Mesendoderm (in vitro differentiated cells): ENCODE results near the gene AADAT.

Experiments
- DNase-seq: peaks from one replicate; pipeline ENCODE4 v3.0.0; 2013
- H2AK5ac ChIP-seq: 2 replicates; pipeline ENCODE4 v1.6.1; 2013; ENCODE audit warnings: low read length, inconsistent platforms
- H2BK120ac ChIP-seq: 2 replicates; pipeline ENCODE4 v1.6.1; 2013; ENCODE audit warnings: low read depth, mild to moderate bottlenecking, low read length, moderate library complexity, mixed read lengths
- H2BK15ac ChIP-seq: replicated peaks from 2 replicates; pipeline ENCODE4 v1.6.1; 2013; ENCODE audit warnings: low read depth, mild to moderate bottlenecking, moderate library complexity
- H2BK5ac ChIP-seq: 2 replicates; pipeline ENCODE4 v1.6.1; 2013; ENCODE audit warnings: low read length, inconsistent platforms
- H3K18ac ChIP-seq: 2 replicates; pipeline ENCODE4 v1.6.1; 2013; ENCODE audit warnings: mild to moderate bottlenecking, low read length, mixed read lengths
- H3K23ac ChIP-seq: one replicate; pipeline ENCODE4 v1.6.1; 2013; ENCODE audit warnings: low read length
- H3K27ac ChIP-seq: 2 replicates; pipeline ENCODE4 v1.5.1; 2013; ENCODE audit warnings: low read depth, mild to moderate bottlenecking, inconsistent platforms, low read length, moderate library complexity
- H3K27me3 ChIP-seq: 2 replicates; pipeline ENCODE4 v1.6.1; 2013; ENCODE audit warnings: low read length, control low read depth, mild to moderate bottlenecking, inconsistent platforms; ENCODE audit not compliant: insufficient read depth, poor library complexity
- H3K36me3 ChIP-seq: 2 replicates; pipeline ENCODE4 v1.6.1; 2013; ENCODE audit warnings: low read length, inconsistent platforms; ENCODE audit not compliant: control insufficient read depth, insufficient read depth
- H3K4ac ChIP-seq: one replicate; pipeline ENCODE4 v1.6.1; 2013; ENCODE audit warnings: low read depth, mild to moderate bottlenecking, low read length, moderate library complexity
- H3K4me1 ChIP-seq: 2 replicates; pipeline ENCODE4 v1.6.1; 2013; ENCODE audit warnings: low read depth, low read length, inconsistent platforms; ENCODE audit not compliant: control insufficient read depth
- H3K4me2 ChIP-seq: 2 replicates; pipeline ENCODE4 v1.6.1; 2013; ENCODE audit warnings: low read length
- H3K4me3 ChIP-seq: 2 replicates; pipeline ENCODE4 v1.5.1; 2013; ENCODE audit warnings: mild to moderate bottlenecking, low read length
- H3K56ac ChIP-seq: one replicate; pipeline ENCODE4 v1.6.1; 2013; ENCODE audit warnings: low read length
- H3K79me1 ChIP-seq: 2 replicates; pipeline ENCODE4 v1.6.1; 2013; ENCODE audit warnings: low read length, inconsistent platforms
- H3K79me2 ChIP-seq: 2 replicates; pipeline ENCODE4 v1.6.1; 2013; ENCODE audit warnings: mild to moderate bottlenecking, low read length; ENCODE audit not compliant: control insufficient read depth, insufficient read depth
- H3K9ac ChIP-seq: 2 replicates; pipeline ENCODE4 v1.6.1; 2013; ENCODE audit warnings: low read length, inconsistent platforms
- H4K5ac ChIP-seq: one replicate; pipeline ENCODE4 v1.6.1; 2013; ENCODE audit warnings: low read length
- H4K8ac ChIP-seq: one replicate; pipeline ENCODE4 v1.6.1; 2013; ENCODE audit warnings: low read depth, mild to moderate bottlenecking, control low read depth, low read length, moderate library complexity
- WGBS: extraction: QIAGEN DNeasy Blood & Tissue Kit; methylation state at CpG from one replicate; pipeline ENCODE4 v1.1.7; 2013; ENCODE audit warnings: low lambda C conversion rate, missing lambda C conversion rate; ENCODE audit not compliant: insufficient coverage; ENCODE audit errors: extremely low coverage; 5-methylcytosine and 5-hydroxymethylcytosine counted together

The AADAT gene

DNA sequence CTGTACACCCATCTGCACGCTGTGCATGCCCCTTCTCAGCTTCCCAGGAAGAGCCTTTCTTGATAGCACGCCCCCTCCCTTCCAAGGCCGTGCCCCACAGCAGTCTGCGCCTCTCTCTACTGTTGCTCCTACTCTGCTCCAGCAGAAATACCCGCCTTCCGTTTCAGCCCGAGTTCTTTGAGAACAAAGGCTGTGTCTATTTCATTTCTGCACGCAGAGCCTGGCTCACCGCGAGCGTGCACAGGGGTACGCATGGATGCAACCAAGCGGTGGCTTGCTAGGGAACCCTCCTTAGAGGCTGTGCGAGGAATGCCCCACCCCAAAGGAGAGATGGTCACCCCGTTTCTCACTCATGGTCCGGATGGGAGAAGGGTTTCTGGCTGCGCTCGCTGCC lies 485 bp downstream of the AADAT start:
- H3K18ac ChIP-seq = peak overlapping the region; percentile 29
- no peak overlapping the region for H2BK15ac ChIP-seq
- no peaks in the 10 kb centered on the region for H3K27me3 ChIP-seq
- DNase-seq = peak; percentile 72
- no peak overlapping the region for H2AK5ac ChIP-seq
- peak overlapping the region; percentile 56 for H3K4me3 ChIP-seq
- peaks cover 4% of the 10 kb centered on the region for H3K36me3 ChIP-seq
- H3K79me2 ChIP-seq = no peaks in the 10 kb centered on the region
- H3K9ac ChIP-seq = peak overlapping the region; percentile 73
- H3K4me2 ChIP-seq = peak overlapping the region; percentile 79
- H3K27ac ChIP-seq = peak overlapping the region; percentile 84
- no CpG with 5 or more reads among the region's 18 CpGs for WGBS
- H3K79me1 ChIP-seq = peaks cover 3% of the 10 kb centered on the region
- H3K4me1 ChIP-seq = peaks cover 2% of the 10 kb centered on the region
- H4K8ac ChIP-seq = no peak overlapping the region
- no peak overlapping the region for H2BK5ac ChIP-seq
- H3K23ac ChIP-seq = peak overlapping the region; percentile 83
- peak overlapping the region; percentile 26 for H3K4ac ChIP-seq
- peak overlapping the region; percentile 97 for H3K56ac ChIP-seq
- no peak overlapping the region for H2BK120ac ChIP-seq
- H4K5ac ChIP-seq = no peak overlapping the region

DNA sequence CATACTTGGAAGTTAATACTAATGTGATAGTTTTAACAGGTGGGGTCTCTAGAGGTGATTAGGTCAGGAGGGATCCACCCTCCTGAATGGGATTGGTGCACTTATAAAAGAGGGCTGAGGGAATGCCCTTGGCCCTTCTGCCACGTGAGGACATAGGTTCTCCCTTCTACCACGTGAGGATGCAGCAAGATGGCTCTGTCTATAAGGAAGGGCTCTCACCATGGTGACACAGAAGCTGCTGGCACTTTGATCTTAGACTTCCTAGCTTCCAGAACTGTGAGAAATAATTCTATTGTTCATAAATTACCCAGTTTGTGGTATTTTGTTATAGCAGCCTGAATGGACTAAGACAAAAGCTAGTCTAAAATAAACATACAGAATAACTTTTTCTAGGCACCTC lies 1.0 kb downstream of the AADAT start:
- H3K79me2 ChIP-seq = no peaks in the 10 kb centered on the region
- no peak overlapping the region for H3K4ac ChIP-seq
- H3K27ac ChIP-seq = no peak overlapping the region
- no peak overlapping the region for H2BK120ac ChIP-seq
- no CpG with 5 or more reads among the region's 2 CpGs for WGBS
- H4K5ac ChIP-seq = no peak overlapping the region
- H3K4me2 ChIP-seq = peak overlapping the region; percentile 79
- H3K36me3 ChIP-seq = peaks cover 4% of the 10 kb centered on the region
- peak overlapping the region; percentile 97 for H3K56ac ChIP-seq
- no peaks in the 10 kb centered on the region for H3K27me3 ChIP-seq
- H2AK5ac ChIP-seq = no peak overlapping the region
- no peak overlapping the region for H3K18ac ChIP-seq
- no peak overlapping the region for H2BK15ac ChIP-seq
- H3K9ac ChIP-seq = peak overlapping the region; percentile 73
- peaks cover 3% of the 10 kb centered on the region for H3K79me1 ChIP-seq
- DNase-seq = peak; percentile 36
- no peak overlapping the region for H3K23ac ChIP-seq
- peak overlapping the region; percentile 56 for H3K4me3 ChIP-seq
- no peak overlapping the region for H4K8ac ChIP-seq
- no peaks in the 10 kb centered on the region for H3K4me1 ChIP-seq
- H2BK5ac ChIP-seq = no peak overlapping the region

DNA sequence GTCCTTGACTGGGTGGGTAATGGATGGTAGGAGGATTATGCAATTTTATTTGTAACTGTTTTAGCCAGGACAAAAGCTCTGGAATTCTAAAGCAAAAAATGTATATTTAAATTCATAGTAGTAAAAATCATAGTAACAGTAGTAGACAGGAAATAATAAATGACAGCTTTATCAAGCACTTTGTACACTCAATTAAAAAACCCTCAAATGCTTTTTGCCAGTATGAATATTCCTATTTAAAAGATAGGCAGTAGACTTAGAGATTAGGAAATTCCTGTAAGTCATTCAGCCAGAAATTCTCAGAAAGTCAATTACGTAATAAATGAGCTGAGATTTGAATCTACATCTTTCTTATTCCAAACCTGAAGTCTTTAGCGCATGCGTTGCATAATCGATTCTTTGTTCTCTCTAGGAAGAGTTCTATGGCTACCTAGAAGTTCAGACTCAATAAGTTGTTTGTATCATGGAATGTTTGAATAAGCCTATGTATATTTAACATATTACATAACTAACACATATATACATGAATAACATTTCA lies 2.5 kb downstream of the AADAT start:
- Histone ChIP-seq H3K4me2 (no peak overlapping the region), H2BK15ac (no peak overlapping the region), H3K23ac (no peak overlapping the region), H3K27me3 (no peaks in the 10 kb centered on the region), H3K79me1 (peaks cover 3% of the 10 kb centered on the region), H3K56ac (no peak overlapping the region), H4K8ac (no peak overlapping the region), H2BK120ac (no peak overlapping the region), H3K9ac (no peak overlapping the region), H3K27ac (no peak overlapping the region), H2BK5ac (no peak overlapping the region), H3K4me1 (no peaks in the 10 kb centered on the region), H3K4ac (no peak overlapping the region), H4K5ac (no peak overlapping the region), H3K18ac (no peak overlapping the region), H3K4me3 (no peak overlapping the region), H3K79me2 (no peaks in the 10 kb centered on the region), H3K36me3 (peaks cover 4% of the 10 kb centered on the region), H2AK5ac (no peak overlapping the region)
- DNase-seq = no peak
- WGBS = no CpG with 5 or more reads among the region's 4 CpGs

DNA sequence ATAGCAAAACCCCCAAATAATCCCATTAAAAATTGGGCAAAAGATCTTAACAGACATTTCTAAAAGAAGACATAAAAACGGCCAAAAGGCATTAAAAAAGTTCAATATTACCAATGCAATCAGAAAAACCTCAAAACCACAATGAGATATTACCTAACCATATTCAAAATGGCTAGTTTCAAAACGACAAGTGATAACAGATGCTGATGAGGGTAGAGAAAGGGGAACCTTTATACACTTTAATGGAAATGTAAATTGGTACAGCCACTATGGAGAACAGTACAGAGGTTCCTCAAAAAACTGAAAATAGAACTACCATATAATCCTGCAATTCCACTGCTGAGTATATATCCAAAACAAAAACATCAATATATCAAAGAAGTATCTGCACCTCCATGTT lies 6.2 kb downstream of the AADAT start:
- peaks cover 7% of the 10 kb centered on the region for H3K36me3 ChIP-seq
- H2BK5ac ChIP-seq = no peak overlapping the region
- H2AK5ac ChIP-seq = no peak overlapping the region
- H3K4ac ChIP-seq = no peak overlapping the region
- no peaks in the 10 kb centered on the region for H3K79me2 ChIP-seq
- no peak overlapping the region for H3K9ac ChIP-seq
- H3K18ac ChIP-seq = no peak overlapping the region
- H3K56ac ChIP-seq = no peak overlapping the region
- no peaks in the 10 kb centered on the region for H3K4me1 ChIP-seq
- no peak overlapping the region for H4K5ac ChIP-seq
- no peak overlapping the region for H2BK15ac ChIP-seq
- no peak overlapping the region for H3K4me2 ChIP-seq
- no CpG with 5 or more reads among the region's 2 CpGs for WGBS
- H3K27ac ChIP-seq = no peak overlapping the region
- no peak overlapping the region for H3K4me3 ChIP-seq
- H2BK120ac ChIP-seq = no peak overlapping the region
- no peak overlapping the region for H3K23ac ChIP-seq
- DNase-seq = no peak
- no peak overlapping the region for H4K8ac ChIP-seq
- H3K27me3 ChIP-seq = no peaks in the 10 kb centered on the region
- peaks cover 7% of the 10 kb centered on the region for H3K79me1 ChIP-seq

DNA sequence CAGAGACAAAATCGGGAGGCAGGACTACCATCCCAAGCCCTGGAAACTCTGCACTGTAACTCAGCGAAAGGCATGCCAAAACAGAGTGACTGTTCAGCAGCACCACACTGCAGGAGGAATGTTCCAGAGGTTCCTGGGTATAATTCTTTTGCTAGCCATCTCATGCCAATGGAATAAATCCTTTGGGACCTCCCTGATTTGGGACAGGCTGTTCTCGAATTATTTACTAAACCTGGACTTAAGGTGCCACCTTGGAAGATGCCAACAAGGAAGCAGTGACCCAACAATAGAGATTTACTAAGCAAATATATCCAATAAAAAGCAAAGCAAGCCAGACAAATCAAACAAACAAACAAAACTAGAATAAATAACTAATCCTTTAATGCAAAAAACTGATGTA lies 9.3 kb downstream of the AADAT start:
- H2AK5ac ChIP-seq = no peak overlapping the region
- H3K23ac ChIP-seq = no peak overlapping the region
- H3K4ac ChIP-seq = no peak overlapping the region
- no peak overlapping the region for H3K27ac ChIP-seq
- H4K8ac ChIP-seq = no peak overlapping the region
- H2BK15ac ChIP-seq = no peak overlapping the region
- H3K79me2 ChIP-seq = no peaks in the 10 kb centered on the region
- WGBS = no CpG with 5 or more reads among the region's 3 CpGs
- H3K79me1 ChIP-seq = peaks cover 6% of the 10 kb centered on the region
- no peak for DNase-seq
- H2BK120ac ChIP-seq = no peak overlapping the region
- no peak overlapping the region for H3K18ac ChIP-seq
- H3K56ac ChIP-seq = no peak overlapping the region
- peaks cover 5% of the 10 kb centered on the region for H3K36me3 ChIP-seq
- no peaks in the 10 kb centered on the region for H3K4me1 ChIP-seq
- no peak overlapping the region for H4K5ac ChIP-seq
- no peak overlapping the region for H3K9ac ChIP-seq
- H3K4me3 ChIP-seq = no peak overlapping the region
- H3K27me3 ChIP-seq = no peaks in the 10 kb centered on the region
- no peak overlapping the region for H3K4me2 ChIP-seq
- H2BK5ac ChIP-seq = no peak overlapping the region

DNA sequence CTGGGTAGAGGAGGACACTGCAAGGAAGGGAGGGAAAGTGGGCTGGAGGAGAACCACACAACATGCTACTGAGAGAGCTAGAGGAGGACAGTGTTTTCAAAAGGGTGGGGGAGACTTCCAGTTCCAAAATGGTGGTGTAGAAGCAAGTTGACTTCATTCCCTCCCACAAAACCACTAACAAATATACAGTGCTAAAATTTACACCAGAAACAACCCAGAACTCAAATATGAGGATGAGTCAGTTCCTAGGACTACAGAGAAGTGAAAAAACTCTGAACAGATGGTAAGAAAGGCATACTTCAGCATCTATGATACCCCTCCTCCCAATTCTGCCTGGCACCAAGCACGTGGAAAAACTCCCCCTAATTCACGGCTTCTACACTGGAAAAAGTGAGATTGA lies 9.8 kb downstream of the AADAT start:
- Histone ChIP-seq H2BK15ac (no peak overlapping the region), H2BK5ac (no peak overlapping the region), H4K5ac (no peak overlapping the region), H3K27ac (no peak overlapping the region), H3K23ac (no peak overlapping the region), H3K4me3 (no peak overlapping the region), H3K4ac (no peak overlapping the region), H4K8ac (no peak overlapping the region), H3K79me1 (peaks cover 6% of the 10 kb centered on the region), H3K79me2 (no peaks in the 10 kb centered on the region), H2BK120ac (no peak overlapping the region), H2AK5ac (no peak overlapping the region), H3K4me2 (no peak overlapping the region), H3K9ac (no peak overlapping the region), H3K18ac (no peak overlapping the region), H3K4me1 (no peaks in the 10 kb centered on the region), H3K27me3 (no peaks in the 10 kb centered on the region), H3K56ac (no peak overlapping the region), H3K36me3 (peaks cover 5% of the 10 kb centered on the region)
- DNase-seq = no peak
- no CpG with 5 or more reads among the region's 2 CpGs for WGBS
